Inflammatory macrophage treated with lipopolysaccharide for 1 hour (primary cell): ENCODE measurements around the gene CRY1.
"Not testable (repeated sequence)": the region's sequence is repeated elsewhere in the genome, so short reads cannot be mapped to it uniquely, and the experiment has no call there.

ENCODE experiments used
- DNase-seq, 2 donors: peaks; one replicate each; pipeline ENCODE4 v3.0.0-alpha.2; 2020 to 2022

Gene CRY1

DNA sequence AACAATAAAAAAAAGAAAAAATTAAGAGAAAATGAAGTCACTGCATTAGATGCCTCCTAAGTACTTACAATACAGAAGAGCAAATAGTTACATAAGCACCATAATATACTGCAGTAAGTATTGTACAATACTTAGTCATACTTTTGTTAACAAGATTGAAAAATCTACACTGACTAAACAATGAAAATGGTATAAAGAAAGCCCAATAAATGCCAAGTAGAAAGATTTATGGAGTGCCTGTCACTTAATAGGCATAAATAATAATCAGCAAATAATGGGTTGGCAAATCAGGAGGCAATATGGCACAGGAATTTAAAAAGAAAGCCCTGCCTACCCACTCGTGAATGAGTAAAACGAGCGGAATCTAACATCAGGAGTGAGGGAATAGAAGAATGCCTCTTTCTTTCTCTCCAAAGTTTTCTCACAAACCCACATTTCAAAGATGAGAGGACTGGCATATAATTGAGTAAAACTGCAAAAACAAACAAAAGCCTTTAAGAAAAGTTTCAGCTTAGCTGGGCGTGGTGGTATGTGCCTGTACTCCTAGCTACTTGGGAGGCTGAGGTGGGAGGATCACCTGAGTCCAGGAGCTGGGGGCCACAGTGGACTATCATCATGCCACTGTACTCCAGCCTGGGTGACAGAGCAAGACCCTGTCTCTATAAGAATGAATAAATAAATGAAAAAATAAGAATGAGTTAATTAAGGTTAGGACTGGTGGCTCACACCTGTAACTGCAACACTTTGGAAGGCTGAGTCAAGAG is 36.1 kb downstream of the CRY1 start:
- DNase-seq, result no peak

DNA sequence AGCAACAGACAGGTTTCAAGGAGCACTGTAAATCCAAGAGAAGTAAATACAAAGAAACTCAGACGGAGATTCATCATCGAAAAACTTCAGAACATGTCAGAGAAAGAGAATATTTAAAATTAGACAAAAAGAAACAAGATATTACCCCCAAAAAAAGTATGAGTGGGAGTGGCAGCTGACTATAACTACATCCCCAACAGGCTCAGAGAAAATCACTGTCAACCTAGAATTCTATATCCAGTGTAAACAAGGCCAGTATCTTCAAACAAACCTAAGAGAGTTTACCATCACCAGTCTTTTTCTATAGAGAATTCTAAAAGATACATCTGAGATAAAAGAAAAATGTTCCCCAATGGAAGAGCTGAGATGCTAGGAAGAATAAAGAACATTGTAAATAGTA is 39.6 kb downstream of the CRY1 start:
- DNase-seq, result no peak

DNA sequence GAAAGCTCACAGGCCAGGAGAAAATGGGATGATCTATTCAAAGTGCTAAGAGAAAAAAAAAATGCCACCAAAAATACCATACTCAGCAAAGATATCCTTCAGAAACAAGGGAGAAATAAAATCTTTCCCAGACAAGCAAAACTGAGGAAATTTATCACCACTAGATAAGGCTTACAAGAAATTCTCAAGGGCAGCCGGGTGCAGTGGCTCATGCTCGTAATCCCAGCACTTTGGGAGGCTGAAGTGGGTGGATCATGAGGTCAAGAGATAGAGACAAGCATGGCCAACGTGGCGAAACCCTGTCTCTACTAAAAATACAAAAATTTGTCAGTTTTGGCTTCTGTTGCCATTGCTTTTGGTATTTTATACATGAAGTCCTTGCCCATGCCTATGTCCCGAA is 48.2 kb downstream of the CRY1 start:
- no peak for DNase-seq

DNA sequence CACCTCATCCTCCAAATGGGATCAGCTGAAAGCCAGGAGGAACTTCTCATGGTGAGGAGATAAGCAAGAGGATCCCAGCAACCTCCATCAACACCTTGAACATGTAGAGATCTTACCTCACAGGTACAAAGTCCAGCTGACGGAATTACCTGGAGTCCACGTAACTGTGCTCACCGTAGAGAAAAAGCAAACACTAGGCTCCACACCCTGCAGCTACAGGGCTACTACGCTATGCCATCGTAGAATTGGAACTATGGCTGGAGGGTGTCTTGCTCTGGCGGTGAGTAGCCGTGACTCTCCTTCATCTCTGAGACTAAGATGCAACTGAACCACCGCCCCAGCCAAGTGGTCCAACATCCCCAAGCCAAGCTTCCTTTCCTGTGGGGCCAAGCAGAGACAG is 50.5 kb downstream of the CRY1 start:
- no peak for DNase-seq

DNA sequence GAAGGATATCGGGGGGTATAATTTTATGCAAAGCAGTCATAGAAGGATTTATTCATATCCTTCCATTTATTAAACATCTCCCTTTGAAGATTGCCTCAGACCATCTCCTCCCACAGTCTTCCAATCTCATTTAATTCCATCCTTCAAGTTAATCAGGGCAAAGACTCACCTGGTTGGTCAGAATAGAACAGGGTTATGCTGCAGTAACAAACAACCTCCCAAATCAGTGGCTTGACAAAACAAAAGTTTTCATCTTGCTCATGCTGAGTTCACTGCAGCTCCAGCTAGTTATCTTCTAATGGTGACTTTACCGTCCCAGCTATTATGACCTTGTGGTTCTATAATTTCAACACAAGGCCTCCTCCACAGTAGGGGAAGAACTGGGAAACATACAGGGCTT is 57.6 kb downstream of the CRY1 start:
- DNase-seq, result peak; percentile 16 to 21

DNA sequence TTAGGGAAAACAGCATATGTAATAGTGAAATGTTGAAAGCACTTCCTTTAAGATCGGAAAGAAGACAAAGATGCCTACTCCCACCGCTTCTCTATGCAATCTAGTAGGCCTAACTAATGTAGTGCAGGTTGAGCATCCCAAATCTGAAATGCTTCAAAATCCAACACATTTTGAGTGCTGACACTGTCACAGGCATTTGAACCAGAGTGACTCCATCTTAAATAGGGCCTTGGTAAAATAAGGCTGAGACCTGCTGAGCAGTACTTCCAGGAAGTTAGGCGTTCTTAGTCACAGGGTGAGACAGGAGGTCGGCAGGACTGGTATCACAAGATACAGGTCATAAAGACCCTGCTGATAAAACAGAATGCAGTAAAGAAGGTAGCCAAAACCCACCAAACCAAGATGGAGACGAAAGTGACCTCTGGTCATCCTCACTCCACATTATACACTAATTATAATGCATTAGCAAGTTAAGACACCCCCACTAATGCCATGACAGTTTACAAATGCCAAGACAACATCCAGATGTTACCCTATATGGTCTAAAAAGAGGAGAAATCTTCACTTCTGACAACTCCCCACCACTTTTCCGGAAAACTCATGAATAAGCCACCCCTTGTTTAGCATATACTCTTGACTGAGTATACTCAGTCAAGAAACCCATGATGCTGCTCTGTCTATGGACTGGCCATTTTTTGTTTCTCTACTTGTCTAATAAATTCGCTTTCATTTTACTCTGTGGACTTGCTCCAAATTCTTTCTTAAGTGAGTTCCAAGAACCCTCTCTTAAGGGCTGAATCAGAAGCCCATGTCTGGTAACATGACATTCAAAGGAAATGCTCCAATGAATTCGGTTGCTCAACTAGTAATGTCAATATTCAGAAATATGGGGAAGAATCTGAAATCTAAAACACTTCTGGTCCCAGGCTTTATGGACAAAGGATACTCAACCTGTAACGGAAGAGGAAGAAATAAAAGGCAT is 59.3 kb downstream of the CRY1 start:
- no peak for DNase-seq

DNA sequence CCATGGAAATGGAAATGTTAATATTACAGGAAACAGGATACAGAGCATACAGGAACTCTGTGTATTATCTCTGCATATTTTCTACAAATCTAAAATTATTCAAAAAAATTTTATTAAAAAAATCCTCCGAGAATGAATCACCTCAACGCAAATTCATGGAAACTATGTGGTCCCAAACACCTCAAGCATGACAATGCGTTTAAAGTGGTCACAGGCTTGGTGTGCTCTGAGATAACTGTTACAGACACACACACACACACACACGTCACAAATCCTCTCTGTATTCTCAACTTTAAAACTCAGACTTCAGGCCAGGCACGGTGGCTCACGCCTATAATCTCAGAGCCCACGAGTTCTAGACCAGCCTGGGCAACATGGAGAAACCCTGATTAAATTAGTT is 61.1 kb downstream of the CRY1 start:
- no peak for DNase-seq

DNA sequence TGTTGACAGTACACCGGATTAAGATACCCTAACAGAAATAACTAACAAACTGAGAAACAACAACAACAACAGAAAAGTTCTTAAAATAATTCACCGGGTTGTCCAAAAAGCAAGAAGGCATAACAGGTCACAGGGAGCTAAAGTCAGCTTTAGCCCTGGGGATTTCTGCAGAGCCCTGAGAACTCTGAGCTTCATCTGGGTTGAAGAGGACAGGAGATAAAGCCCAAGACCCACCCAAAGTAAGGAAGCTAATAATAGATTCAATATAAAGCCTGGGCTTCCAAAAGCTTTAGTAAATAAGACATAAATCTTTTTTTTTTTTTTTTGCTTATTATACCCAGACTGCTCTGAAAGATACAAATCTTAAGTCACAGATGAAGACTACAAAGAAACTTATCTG is 62.3 kb downstream of the CRY1 start:
- no peak for DNase-seq

DNA sequence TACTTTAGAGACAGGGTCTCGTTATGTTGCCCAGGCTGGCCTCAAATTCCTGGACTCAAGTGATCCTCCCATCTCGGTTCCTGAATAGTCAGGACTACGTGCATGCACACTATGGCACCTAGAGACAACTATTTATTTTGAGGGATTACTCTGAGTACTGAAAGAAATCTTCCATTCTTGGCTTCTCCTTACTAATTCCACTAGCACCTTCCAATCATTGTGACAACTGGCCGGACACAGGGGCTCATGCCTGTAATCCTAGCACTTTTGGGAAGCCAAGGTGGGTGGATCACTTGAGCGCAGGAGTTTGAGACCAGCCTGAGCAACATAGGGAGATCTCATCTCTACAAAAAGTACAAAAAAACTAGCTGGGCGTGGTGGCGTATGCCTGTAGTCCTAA is 64.3 kb downstream of the CRY1 start:
- DNase-seq, result no peak

DNA sequence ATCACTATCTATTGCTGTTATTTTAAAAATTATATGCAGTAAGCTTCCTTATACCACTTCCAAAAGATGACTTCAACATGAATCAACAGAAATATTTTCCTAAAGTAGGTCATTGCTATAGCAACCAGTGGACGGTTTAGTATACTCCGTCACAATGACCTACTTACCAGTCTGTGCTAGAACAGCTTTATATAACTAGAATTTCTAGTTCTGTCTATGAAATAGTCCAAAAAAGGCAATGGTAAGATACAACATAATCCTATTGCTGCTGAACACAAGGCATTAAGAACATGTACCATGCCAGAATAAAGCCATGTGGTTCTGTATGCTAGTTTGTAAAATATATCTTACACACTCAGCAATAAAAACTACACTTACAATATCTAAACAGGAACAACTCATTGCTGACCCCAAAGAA is 65.7 kb downstream of the CRY1 start:
- DNase-seq, result peak; percentile 20 to 43

DNA sequence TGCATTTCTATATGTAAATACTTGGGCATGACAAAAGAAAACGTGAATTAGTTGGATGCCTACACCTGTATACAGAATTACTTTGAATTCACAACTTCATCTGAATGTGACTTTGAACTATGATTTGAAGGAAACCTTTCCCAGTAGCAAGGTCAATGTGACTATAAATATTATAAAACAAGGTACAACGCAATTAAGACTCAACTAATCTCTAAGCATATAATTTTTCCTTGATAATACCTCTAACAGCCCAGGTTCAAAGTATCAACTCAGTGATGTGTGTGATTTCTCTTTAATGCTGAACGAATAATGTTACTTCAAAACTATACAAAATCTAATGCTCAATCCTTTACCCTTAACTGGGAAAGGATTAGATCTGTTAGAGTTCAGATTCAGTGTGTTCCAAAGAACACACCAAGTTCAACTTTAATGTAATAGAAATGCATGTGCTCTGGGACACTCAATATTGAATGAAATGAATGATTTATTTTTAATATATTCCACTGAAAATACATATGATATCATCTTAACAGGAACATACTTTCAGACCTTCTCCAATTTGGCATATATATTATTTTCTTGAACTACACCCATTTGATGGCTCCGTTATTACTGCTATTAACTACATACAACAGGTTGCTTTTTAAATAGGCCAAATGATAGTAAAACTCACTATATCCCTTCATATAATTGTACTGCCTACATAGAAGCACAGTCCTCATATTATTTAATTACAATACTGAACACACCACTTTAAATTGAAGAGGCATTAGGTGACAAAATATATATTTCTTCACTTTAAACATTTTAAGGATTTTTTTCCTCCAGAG is 66.3 kb downstream of the CRY1 start:
- DNase-seq, result no peak

DNA sequence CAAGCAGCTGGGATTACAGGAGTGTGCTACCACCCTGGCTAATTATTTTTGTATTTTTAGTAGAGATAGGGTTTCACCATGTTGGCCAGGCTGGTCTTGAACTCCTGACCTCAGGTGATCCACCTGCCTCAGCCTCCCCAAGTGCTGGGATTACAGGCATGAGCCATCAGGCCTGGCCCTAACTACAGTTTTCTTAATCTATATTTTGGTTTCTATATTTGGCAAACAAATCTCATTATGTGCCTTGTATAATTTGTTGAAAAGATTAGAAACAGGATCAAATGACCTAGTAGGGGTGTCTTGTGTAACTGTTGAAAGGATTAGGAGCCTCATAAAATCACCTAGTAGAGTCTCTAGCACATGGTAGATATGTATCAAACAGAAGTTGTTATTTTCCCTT is 67.0 kb downstream of the CRY1 start:
- not testable (repeated sequence) for DNase-seq

DNA sequence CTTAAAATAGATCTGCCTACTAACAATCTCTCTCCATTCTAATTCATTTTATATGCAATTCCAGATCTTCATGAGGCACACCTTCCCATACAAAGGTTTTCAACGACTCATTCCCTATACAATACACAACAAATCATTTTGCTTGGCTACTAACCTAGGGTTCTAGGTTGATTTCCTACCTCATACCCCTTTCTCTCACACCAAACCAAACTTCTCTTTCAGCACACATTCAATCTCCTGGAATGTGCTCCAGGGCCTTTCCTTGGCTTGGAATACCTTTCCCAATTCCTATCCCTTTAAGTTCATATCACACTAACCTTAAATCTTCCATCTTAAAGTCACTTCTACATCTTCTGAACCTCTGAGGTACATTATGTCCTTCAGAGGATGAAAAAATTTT is 67.7 kb downstream of the CRY1 start:
- DNase-seq, result no peak

DNA sequence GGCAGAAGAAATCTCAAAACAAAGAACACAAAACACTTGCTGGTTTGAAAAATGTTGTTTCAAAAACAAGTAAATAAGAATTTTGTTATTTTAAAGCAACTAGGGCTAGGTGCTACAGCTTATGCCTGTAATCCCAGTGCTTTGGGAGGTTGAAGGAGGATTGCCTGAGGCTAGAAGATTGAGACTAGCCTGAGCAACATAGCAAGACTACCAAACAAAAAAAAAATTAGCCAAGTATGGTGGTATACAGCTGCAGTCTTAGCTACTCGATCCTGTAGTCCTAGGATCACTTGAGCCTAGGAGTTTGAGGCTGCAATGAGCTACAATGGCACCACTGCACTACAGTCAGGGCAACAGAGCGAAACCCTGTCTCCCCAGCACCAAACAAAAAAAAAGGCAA is 73.8 kb downstream of the CRY1 start:
- no peak for DNase-seq

DNA sequence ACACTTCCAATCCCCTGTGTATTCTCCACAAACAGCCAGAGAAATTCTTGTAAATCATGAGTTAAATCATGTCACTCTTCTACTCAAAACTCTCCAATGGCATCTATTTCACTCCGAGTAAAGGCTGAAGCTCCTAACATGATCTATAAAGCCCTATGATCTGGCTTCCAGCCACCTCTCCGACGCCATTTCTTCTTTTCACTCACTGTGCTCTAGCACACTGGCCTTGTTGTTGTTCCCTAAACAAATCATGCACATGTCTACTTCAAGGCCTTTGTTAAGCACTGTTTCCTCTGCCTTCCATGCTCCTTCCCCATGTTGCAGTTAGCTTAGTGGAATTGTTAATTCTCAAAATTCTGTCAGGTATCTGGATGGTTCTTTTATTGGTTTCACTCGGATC is 76.3 kb downstream of the CRY1 start:
- DNase-seq, result no peak

DNA sequence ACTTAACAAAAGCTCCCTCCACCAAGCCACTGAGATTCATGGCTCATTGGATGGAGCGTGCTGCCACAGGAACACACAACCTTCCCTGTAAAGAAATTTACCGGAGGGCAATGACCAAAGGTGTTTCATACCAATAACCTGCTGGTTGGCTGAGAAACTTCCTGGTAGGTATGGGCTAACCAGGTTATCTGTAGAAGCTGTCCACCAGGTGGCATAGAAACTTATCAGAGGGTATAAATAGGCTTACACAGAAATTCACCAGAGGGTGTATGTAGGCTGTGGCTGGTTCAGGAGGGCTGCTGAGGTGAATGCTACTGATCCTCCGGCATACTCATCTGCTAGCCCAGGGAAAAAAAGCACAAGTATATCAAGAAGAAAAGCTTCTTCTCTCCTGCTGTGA is 79.3 kb downstream of the CRY1 start:
- no peak for DNase-seq

DNA sequence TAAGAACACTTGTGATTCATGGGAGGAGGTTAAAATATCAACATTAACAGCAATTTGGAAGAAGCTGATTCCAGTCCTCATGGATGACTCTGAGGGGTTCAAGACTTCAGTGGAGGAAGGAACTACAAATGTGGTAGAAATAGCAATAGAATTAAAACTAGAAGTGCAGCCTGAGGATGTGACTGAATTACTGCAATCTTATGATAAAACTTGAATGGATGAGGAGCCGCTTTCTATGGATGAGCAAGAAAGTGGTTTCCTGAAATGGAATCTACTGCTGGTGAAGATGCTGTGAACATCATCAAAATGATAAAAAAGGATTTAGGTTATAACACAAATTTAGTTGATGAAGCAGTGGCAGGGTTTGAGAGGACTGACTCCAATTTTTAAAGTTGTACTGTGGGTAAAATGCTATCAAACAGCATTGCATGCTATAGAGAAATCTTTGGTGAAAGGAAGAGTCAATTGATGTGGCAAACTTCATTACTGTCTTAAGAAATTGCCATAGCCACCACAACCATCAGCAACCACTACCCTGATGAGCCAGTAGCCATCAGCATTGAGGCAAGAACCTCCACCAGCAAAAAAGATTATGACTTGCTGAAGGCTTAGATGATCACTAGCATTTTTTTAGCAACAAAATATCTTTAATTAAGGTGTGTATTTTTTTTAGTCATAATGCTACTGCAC is 80.5 kb downstream of the CRY1 start:
- no peak for DNase-seq

DNA sequence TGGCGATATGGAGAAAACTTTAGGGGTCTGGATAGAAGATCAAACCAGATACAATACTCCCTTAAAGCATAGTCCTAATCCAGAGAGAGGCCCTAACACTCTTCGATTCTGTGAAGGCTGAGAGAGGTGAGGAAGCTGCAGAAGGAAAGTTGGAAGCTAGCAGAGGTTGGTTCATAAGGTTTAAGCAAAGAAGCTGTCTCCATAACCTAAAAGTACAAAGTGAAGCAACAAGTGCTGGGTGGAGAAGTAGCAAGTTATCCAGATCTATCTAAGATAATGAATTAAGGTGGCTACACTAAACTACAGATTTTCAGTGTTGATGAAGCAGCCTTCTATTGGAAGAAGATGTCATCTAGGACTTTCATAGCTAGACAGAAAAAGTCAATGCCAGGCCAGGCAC is 81.8 kb downstream of the CRY1 start:
- DNase-seq, result no peak

DNA sequence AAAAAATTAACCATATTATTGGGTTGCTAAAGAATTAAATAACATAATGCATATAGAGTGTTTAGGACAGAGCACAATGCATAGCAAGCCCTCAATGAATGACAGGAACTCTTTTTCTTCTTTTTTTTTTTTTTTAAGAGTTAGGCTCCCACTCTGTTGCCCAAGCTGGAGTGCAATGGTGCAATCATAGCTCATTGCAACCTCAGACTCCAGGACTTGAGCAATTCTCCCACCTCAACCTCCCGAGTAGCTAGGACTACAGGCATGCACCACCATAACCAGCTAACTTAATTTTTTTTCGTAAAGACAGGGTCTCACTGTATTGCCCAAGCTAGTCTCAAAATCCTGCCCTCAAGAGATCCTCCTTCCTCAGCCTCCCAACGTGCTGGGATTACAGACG is 85.9 kb downstream of the CRY1 start:
- DNase-seq, result peak in 1 of 2 donors; percentile 9

DNA sequence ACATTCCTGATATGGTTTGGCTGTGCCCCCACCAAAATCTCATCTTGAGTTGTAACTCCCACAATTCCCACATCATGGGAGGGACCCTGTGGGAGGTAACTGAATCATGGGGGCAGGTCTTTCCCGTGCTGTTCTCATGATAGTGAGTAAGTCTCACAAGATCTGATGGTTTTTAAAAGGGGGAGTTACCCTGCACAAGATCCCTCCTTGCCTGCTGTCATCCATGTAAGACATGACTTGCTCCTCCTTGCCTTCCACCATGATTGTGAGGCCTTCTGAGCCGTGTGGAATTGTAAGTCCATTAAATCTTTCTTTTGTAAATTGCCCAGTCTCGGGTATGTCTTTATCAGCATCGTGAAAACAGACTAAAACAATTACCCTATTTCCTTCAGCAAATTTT is 90.7 kb downstream of the CRY1 start:
- peak in 1 of 2 donors; percentile 10 for DNase-seq

DNA sequence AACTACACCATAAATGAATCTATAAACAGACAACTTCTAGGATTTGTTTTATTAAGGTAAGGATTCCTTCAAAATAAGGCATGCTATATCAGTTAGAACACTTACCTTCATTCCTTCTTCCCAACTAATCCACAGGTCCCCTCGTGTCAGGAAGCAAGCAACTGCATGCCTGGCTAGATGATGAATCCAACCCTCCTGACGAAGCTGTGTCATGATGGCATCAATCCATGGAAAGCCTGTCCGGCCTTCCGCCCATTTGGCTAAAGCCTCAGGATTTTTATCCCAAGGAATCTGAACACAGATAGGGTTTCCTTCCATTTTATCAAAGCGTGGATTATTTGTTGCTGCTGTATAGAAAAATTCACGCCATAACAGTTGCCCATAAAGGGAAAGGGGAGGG is 93.9 kb downstream of the CRY1 start:
- no peak for DNase-seq

DNA sequence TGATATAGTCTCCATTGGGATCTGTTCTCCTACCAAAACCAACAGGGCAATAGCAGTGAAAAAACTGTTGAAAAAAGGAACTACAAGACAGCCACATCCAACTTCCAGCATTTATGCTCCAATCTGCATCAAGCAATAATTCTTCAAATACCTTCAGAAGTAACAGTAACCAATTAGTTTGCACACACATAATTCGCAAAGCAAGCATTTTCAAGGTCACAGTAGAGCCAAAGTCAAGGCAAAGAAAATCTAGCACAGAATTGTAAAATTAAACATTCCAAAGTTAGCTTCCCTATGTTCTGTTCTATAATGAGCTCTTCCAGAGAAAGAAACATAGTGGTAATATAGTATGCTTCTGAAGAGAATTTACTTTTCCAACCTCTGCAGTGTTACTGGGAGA is 95.4 kb downstream of the CRY1 start:
- DNase-seq, result no peak

DNA sequence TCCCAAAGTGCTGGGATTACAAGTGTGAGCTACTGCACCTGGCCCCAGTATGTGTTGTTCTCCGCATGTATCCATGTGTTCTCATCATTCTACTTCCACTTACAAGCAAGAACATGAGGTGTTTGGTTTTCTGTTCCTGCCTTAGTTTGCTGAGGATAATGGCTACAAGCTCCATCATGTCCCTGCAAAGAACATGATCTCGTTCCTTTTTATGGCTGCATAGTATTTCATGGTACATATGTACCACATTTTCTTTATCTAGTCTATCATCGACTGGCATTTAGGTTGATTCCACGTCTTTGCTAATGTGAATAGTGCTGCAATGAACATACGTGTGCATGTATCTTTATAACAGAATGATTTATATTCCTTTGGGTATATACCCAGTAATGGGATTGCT is 97.2 kb downstream of the CRY1 start:
- DNase-seq, result not testable (repeated sequence)
